GM06990 (cell line): Measurements from ENCODE around the gene GMPR.
"Not testable (repeated sequence)": the region's sequence is repeated elsewhere in the genome, so short reads cannot be mapped to it uniquely, and the experiment has no call there.

Source experiments
- DNase-seq: peaks from one replicate; pipeline ENCODE4 v3.0.0-alpha.2; 2011; ENCODE audit not compliant: insufficient read length; ENCODE audit errors: extremely low read depth
- H3K27me3 ChIP-seq: replicated peaks from 2 replicates; pipeline ENCODE4 v1.6.0; 2011; ENCODE audit warnings: low read length; ENCODE audit not compliant: control insufficient read depth, insufficient read depth
- H3K36me3 ChIP-seq: 2 replicates; pipeline ENCODE4 v1.5.1; 2011; ENCODE audit warnings: low read length; ENCODE audit not compliant: control insufficient read depth, insufficient read depth
- H3K4me3 ChIP-seq: replicated peaks from 2 replicates; pipeline ENCODE4 v1.5.1; 2011; ENCODE audit warnings: low read depth, mild to moderate bottlenecking, control low read depth, low read length
- CTCF ChIP-seq: IDR thresholded peaks from 2 replicates; pipeline ENCODE4 v1.5.1; 2011; ENCODE audit warnings: low read length, control low read depth, mild to moderate bottlenecking, inconsistent platforms; ENCODE audit not compliant: insufficient read depth, poor library complexity, severe bottlenecking

The GMPR gene

GRCh38 chr6:16217156-16217721 is 21.1 kb upstream of the GMPR start:
- TF ChIP-seq CTCF: no peak
- Histone ChIP-seq H3K4me3 (no peak overlapping the region), H3K27me3 (no peaks in the 10 kb centered on the region), H3K36me3 (no peaks in the 10 kb centered on the region)
- DNase-seq: no peak

GRCh38 chr6:16222826-16223225 is 15.6 kb upstream of the GMPR start:
- TF ChIP-seq CTCF: no peak
- Histone ChIP-seq H3K4me3 (no peak overlapping the region), H3K36me3 (no peaks in the 10 kb centered on the region), H3K27me3 (no peaks in the 10 kb centered on the region)
- no peak for DNase-seq

GRCh38 chr6:16223362-16223761 is 15.0 kb upstream of the GMPR start:
- H3K4me3 ChIP-seq: no peak overlapping the region
- H3K36me3 ChIP-seq: no peaks in the 10 kb centered on the region
- TF ChIP-seq CTCF: no peak
- no peak for DNase-seq
- H3K27me3 ChIP-seq: no peaks in the 10 kb centered on the region

GRCh38 chr6:16224409-16224808 is 14.0 kb upstream of the GMPR start:
- Histone ChIP-seq H3K36me3 (no peaks in the 10 kb centered on the region), H3K27me3 (no peaks in the 10 kb centered on the region), H3K4me3 (no peak overlapping the region)
- TF ChIP-seq CTCF: no peak
- DNase-seq: no peak

- H3K27me3 ChIP-seq, H3K36me3 ChIP-seq, H3K4me3 ChIP-seq, DNase-seq: not testable (repeated sequence)
These were observed 13.2 kb upstream of the GMPR start for GRCh38 chr6:16225062-16225731.

- not testable (repeated sequence) for DNase-seq, H3K27me3 ChIP-seq, H3K36me3 ChIP-seq, H3K4me3 ChIP-seq
These were observed 12.0 kb upstream of the GMPR start for GRCh38 chr6:16226117-16227047.
